AG20443 (cell line): ENCODE measurements around the gene CDC42BPB.

Experiments
- DNase-seq: peaks from one replicate; pipeline ENCODE4 v3.0.0; 2012; ENCODE audit warnings: low spot score, mixed read lengths

Gene CDC42BPB

GRCh38 chr14:103073876-103074728, 16.8 kb upstream of the CDC42BPB start:
- no peak for DNase-seq

DNA sequence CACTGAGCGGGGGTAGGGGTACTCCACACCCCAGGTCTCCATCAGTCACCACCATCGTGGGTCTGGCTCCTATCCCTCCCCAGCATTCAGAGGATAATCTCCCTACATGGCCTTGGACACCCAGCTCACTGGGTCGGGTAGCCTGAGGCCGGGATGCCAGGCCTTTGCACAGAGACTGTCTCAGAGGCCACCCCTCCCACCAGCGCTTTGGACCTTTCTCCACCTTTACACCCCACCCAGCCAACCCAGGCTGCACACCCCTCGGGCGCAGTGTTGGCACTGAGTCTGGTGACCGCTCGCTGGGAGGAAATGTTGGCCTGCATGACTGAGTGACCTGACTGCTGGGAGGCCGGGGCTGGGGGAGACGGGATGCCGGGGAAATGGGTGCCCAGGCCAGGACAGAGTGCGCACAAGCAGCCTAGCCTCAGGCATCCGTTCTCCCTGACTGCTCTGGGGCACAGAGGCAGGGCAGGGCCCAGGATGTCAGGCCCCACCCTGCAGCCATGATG, 16.1 kb upstream of the CDC42BPB start:
- no peak for DNase-seq

DNA sequence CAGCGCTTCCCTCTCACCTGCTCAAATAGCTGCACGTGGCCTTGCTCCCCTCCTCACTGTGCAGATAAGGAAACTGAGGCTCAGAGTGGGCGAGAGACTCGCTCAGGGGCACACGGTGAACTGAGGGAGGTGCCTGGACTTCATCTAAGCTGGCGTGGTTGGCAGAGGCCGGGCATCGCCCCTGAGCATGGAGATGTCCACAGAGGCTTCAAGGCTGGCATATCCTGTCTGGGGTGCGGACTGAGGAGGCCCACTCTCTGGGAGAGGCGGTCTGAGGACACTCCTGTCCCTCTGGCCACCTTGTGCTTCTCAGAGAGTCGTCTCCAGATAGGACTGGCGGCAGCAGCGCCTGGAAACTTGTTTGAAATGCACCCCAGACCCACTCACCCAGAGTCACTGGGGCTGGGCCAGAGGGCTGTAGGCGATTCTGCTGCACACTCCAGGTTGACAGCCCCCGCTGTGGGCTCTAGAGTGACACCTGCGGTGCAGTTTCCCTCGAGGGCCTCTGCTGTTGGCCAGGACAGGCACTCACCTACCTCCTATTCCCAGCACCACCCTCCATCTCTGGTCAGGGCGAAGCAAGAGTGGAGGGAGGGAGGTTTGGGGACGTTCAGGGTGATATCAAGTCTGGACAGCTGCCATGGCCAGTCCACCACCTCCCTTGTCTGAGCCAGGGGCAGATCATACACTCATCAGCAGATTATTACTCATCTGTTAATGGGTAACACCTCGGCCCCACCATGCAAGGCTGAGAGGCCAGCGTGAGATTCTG, 15.4 kb upstream of the CDC42BPB start:
- no peak for DNase-seq

DNA sequence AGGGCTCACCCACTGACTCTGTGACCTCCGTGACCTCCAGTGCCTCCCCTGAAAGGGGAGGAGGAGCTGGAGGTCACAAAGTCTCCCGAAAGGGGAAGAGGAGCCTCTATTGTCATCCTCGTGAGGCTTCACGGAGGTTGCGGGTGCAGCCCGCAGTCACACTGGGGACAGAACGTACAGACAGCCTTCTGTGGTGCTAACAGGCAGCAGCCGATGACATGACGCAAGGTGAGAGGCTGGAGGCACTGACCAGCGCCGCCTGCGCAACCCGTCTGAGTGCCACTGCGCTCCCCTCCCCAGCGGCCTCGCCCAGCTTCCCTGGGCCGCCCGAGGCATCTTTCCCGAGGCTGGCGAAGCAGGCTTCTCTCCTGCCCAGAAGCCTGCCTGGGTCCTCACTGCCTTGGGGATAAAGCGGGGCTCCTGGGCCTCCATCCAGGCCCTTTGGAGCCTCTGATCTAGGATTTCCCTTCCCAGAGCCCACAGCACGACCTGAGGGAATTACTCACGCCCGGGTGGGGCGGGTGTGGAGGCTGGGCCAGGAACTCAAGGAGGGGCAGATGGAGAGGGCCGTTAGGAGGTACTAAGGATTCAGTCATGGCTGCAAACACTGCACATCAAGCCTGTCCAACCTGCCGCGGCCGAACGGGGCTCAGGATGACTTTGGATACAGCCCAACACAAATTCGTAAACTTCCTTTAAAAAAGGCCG, 14.3 kb upstream of the CDC42BPB start:
- no peak for DNase-seq

DNA sequence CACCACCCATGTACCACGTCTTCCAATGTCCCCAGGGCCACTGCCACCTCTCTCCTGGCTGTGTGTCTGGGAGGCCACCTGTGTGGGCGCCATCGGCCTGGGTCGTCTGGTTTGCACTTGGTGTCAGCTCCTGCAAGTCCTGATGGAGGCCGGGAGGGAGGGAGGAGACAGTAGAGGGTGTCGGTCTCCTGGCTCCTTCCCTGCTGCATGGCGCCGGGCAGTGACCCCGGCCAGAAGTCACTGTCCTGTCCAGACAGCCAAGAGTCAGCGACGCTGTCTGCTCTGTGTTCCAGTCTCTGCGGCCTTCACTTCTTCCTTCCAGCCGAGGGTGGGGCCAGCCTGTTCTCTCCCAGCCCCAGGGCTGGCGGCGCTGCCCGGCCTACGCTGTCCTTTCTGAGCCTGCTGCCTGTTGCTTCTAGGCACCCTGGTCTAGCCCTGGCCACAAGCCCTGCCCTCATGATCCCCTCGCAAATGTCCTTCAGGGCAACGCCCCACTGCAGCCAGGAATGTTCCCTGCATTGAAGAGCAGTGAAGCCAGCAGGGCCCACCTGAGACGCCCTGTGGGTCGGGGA, 13.7 kb upstream of the CDC42BPB start:
- no peak for DNase-seq

GRCh38 chr14:103070263-103070885, 13.0 kb upstream of the CDC42BPB start:
- no peak for DNase-seq

- no peak for DNase-seq
Measured at GRCh38 chr14:103068351-103069073, 11.2 kb upstream of the CDC42BPB start.

DNA sequence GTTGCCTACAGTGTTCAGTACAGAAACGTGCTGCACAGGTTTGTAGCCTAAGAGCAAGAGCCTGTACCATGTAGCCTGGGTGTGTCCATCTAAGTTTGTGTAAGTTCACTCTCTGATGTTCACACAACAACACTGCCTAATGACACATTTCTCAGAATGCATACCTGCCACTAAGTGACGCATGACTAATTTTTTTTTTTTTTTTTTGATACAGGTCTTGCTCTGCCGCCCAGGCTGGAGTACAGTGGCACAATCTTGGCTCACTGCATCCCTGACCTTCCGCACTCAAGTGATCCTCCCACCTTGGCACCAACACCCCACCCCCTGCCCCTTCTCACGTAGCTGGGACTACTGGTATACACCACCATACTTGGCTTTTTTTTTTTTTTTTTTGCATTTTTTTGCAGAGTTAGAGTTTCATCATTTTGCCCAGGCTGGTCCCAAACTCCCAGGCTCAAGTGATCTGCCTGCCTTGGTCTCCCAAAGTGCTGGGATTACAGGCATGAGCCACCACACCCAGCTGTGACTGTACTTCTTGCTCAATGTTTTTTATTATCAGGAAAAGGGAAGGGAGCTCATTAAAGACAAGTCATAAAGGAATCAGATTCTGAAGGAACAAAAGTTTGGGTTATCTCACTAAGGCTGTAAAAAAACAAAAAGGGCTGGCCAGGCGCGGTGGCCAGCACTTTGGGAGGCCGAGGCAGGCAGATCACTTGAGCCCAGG, 10.0 kb upstream of the CDC42BPB start:
- peak; percentile 55 for DNase-seq

GRCh38 chr14:103066399-103066798, 9.1 kb upstream of the CDC42BPB start:
- DNase-seq = no peak

DNA sequence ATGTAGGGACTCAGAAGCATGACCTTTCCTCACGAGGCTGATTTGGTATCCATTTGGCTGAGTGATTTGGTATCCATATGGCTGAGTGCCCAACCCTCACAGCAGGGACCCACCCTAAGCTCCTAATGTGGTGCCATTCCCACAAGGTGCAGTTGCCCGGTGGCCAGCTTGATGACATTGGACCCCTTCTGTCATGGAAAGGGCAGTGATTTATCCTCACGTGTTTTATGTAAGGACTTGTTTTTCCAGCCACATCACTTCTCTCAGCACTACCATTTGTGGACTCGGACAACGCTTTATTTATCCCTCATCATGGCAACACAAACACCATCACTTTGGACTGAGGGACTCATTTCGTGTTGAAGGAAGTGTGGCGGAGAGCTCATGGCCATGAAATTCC, 8.5 kb upstream of the CDC42BPB start:
- no peak for DNase-seq

DNA sequence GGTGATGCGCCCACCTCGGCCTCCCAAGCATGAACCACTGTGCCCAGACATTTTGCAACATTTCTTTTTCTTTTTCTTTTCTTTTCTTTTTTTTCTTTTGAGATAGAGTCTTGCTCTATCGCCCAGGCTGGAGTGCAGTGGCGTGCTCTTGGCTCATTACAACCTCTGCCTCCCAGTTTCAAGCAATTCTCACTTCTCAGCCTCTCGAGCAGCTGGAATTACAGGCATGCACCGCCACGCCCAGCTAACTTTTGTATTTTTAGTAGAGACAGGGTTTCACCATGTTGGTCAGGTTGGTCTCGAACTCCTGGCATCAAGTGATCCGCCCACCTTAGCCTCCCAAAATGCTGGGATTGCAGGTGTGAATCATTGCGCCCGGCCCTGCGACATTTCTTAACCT, 7.6 kb upstream of the CDC42BPB start:
- DNase-seq = no peak

- DNase-seq = no peak
Measured at GRCh38 chr14:103064436-103064835, 7.1 kb upstream of the CDC42BPB start.

- no peak for DNase-seq
Measured at GRCh38 chr14:103061482-103061976, 4.2 kb upstream of the CDC42BPB start.

DNA sequence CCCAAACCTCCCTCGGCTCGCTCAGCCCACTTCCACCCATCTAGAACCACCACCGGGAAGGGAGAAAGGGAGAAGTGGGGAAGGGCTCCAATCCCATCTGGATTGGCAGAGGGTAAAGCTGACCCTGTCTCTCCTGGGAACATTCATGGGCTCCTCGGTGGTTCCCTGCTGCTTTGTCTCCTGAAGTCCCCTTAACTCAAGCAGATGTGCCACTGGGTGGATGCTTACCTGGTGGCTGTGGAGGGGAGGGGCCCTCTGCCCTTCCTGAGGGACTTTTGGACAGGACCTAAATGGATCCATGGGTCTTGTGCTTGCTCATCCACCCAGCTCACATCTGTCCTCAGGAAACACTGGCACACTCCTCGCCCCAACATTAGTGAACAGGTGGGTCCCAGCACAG, 2.2 kb upstream of the CDC42BPB start:
- DNase-seq = no peak

DNA sequence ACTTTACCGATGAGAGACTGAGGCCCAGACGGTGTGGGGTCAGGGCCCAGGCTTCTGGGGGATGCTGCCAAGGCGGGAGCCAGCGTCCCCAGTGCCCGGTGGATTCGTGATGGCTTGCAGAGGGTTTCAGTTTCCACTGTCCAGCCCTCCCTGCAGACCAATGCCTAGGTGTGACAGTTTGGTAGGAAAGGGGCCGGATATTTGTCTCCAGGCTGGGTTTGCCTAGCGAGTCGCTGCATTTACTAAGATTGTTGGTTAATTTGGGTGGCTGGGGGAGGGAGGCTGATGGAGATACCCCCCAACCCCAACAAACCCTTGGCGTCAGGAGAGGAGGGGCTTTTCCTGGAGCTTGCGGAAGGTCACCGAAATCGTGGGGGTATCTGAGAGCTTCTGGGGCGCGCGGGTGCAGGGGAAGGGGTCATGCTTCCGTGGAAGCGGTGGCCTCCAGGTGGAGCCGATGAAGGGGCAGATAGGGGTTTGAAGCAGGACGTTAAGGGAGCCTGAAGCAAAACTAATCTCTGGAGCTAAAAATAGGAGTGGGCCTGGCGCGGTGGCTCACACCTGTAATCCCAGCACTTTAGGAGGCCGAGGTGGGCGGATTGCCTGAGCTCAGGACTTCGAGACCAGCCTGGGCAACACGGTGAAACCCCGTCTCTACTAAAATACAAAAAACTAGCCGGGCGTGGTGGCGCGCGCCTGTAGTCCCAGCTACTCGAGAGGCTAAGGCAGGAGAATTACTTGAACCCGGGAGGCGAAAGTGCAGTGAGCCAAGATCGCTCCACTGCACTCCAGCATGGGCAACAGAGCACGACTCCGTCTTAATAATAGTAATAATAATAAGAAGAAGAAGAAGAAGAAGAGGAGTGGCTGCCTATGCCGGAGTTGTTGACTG, 1.1 kb upstream of the CDC42BPB start:
- DNase-seq = no peak

DNA sequence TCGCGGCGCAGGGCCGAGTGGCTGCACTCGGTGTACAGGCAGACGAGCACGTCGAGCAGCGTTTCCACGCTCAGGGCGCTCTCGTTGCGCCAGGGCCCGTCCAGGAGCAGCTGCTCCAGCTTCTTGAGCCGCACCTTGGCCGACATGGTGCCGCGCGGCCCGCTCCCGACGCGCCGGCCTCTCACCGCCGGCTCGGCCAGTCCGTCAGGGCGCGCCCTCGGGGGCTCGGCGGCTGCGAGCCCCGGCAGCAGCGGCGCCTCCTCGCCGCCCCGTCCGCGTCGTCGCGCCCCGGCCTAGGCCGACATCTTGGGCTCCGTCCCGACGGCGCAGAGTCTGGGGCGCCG, 349 bp downstream of the CDC42BPB start:
- no peak for DNase-seq

- DNase-seq = peak; percentile 82
Measured at GRCh38 chr14:103056322-103057027, 874 bp downstream of the CDC42BPB start.

DNA sequence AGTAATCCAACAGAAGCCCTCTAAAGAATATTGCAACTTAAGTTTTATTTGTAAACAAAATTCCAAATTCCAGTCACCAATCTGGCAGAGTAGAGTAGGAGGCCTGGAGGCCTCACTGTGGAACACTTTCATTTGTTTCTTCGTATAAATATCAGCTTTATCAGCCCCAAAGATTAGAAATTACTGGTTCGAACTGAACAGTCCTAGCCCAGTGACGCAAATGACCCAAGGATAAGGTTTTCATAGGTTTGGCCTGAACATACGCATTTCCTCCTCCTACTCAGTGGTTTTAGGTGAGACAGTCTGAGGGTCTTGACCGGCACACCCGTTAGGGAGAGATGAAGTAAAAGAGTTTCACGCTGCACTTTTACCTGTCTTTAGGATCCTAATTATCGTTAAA, 1.7 kb downstream of the CDC42BPB start:
- no peak for DNase-seq

DNA sequence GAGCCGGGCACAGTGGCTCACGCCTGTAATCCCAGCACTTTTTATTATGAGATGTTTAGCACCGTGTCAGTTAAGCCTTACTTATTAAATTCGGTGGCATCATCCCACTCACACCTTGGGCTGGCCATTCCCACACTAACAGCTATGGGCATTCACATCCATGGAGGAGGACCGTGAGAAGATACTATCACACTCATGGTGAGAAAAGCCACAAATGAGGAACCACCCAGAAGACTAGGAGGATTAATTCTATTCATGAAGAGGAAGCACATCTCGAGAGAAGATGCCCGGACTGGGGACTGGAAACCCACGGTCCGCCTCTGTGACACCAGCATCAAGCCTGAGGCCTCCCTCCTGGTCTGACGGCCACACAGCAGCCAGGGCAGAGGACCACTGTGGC, 4.9 kb downstream of the CDC42BPB start:
- no peak for DNase-seq
